ENCODE results near the gene CELA3B. TPM values are rescaled to one million over a fixed set of nuclear protein-coding genes. Genes with fewer than 3 reads are reported as not detected.

CELA3B gene
- total RNA-seq, 2 donors from 2014 or later = 0.42 to 16.7 TPM

DNA sequence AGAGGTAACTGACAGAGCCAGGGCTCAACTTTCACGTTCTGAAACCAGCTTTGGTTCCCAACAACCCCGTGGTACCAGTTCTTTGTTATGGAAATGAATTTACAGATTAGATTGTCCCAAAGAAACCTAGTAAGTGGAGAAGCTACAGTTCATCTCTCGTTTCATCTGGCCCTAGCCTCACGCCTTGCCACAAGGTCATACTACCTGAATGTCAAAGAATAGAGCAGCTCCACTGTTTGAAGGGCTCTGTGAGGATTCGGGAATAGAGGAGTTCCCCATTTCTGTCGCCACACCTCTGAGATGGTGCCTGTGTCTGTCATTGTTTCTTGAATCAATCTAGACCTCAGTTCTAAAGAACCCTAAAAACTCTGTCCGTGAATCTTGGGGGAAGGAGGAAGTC, 60.7 kb downstream of the CELA3B start:
- no peaks in the 10 kb centered on the region for H3K27me3 ChIP-seq
- TF ChIP-seq, protein P1, sequence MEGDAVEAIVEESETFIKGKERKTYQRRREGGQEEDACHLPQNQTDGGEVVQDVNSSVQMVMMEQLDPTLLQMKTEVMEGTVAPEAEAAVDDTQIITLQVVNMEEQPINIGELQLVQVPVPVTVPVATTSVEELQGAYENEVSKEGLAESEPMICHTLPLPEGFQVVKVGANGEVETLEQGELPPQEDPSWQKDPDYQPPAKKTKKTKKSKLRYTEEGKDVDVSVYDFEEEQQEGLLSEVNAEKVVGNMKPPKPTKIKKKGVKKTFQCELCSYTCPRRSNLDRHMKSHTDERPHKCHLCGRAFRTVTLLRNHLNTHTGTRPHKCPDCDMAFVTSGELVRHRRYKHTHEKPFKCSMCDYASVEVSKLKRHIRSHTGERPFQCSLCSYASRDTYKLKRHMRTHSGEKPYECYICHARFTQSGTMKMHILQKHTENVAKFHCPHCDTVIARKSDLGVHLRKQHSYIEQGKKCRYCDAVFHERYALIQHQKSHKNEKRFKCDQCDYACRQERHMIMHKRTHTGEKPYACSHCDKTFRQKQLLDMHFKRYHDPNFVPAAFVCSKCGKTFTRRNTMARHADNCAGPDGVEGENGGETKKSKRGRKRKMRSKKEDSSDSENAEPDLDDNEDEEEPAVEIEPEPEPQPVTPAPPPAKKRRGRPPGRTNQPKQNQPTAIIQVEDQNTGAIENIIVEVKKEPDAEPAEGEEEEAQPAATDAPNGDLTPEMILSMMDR (IDR thresholded peaks at IDR 0.05) = no peak
- intact Hi-C loops (cut with DNase I) = no loop called here

GRCh38 chr1:22038036-22038435, 61.2 kb downstream of the CELA3B start:
- no peaks in the 10 kb centered on the region for H3K36me3 ChIP-seq
- H3K27me3 ChIP-seq = no peaks in the 10 kb centered on the region
- H3K4me1 ChIP-seq = peaks cover 2% of the 10 kb centered on the region
- H3K9me3 ChIP-seq = no peaks in the 10 kb centered on the region
- H3K27ac ChIP-seq = no peak overlapping the region
- no peak overlapping the region for H3K9ac ChIP-seq (ENCODE audit: low read depth in 2 of 2, low read length in 2 of 2)
- TF ChIP-seq, protein P1 (IDR thresholded peaks at IDR 0.05) = no peak
- intact Hi-C loops (cut with DNase I) = no loop called here
- no peak overlapping the region for H3K4me3 ChIP-seq
- no peak for DNase-seq

More for the DNA sequence above, 60.7 kb downstream of the CELA3B start:
- H3K36me3 ChIP-seq = no peaks in the 10 kb centered on the region
- H3K9ac ChIP-seq (ENCODE audit: low read depth in 2 of 2, low read length in 2 of 2) = no peak overlapping the region
- no peak overlapping the region for H3K4me3 ChIP-seq
- no peaks in the 10 kb centered on the region for H3K9me3 ChIP-seq
- H3K4me1 ChIP-seq = peaks cover 2% of the 10 kb centered on the region
- DNase-seq = no peak
- H3K27ac ChIP-seq = no peak overlapping the region

Other genes starting within 250 kb of the CELA3B start
- gene USP48, start 193.9 kb upstream of the CELA3B start, total RNA-seq = 10 to 100 TPM; 47.1 to 51.3 TPM
- gene LDLRAD2, start 164.8 kb upstream of the CELA3B start, total RNA-seq = under 1 TPM; 0.08 to 0.25 TPM
- 100 to 1,000 TPM; 148 to 152 TPM for gene HSPG2, start 39.7 kb upstream of the CELA3B start, total RNA-seq
- 10 to 100 TPM in 1 of 2 donors, under 1 TPM in 1; 0.56 to 25.0 TPM for gene CELA3A, start 24.6 kb downstream of the CELA3B start, total RNA-seq
- gene CDC42, start 75.7 kb downstream of the CELA3B start, total RNA-seq = 100 to 1,000 TPM; 264 to 345 TPM
- gene WNT4, start 166.1 kb downstream of the CELA3B start, total RNA-seq = 1 to 10 TPM; 2.5 to 2.7 TPM